Esophagus squamous epithelium (tissue), 4 donors: ENCODE measurements around the gene CLDN6.

Experiments
- POLR2A ChIP-seq, 4 donors: fragments of 450-650 bp; IDR thresholded peaks; one replicate each; pipeline ENCODE4 v1.6.1; 2017; ENCODE audit warnings: antibody characterized with exemption in 4 of 4, mild to moderate bottlenecking in 4 of 4, moderate library complexity in 3 of 4
- TF ChIP-seq, protein P1 (sequence below), 6 experiments: fragments of 450-650 bp in 4 of 6; fragments of 200-600 bp in 2 of 6; sonication (generic) in 2 of 6; IDR thresholded peaks; one replicate each; pipeline ENCODE4 v1.5.1; 2016 to 2019; ENCODE audit warnings: antibody characterized with exemption in 6 of 6, mild to moderate bottlenecking in 4 of 6, moderate library complexity in 4 of 6

DNA sequence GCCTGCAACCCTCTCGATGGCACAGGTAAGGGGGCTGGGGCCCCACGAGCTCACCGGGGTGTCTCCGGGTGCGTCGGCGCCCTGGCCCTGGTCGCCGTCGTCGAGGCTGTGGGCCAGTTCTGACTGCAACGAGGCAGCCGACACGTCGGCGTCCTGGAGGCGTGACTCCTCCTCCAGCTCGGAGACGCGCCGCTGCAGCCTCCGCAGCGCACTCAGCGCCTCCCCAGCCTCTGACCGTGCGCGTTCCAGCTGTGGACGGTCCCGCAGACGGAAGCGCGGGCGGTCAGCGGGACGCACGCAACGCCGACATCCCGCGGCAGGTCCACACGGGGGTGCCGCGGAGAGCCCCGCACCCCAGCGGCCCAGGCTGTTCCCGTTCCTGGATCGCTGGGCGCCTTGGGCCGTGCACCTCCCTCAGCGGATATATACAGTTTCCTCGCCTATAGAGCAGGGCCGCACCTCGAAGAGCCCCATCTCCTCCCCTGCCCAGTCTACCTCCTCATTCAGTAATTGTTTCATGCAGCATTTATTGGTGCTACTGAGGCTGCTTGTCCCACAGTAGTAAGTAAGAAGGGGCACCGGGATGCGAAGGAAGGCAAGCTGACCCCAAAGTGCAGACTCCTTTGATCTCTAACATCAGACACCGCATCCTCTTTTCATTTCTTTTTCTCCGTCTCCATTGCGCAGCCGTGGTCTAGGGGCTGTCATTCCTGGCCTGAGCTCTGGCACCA is 11.7 kb upstream of the CLDN6 start:
- TF ChIP-seq, protein P1, sequence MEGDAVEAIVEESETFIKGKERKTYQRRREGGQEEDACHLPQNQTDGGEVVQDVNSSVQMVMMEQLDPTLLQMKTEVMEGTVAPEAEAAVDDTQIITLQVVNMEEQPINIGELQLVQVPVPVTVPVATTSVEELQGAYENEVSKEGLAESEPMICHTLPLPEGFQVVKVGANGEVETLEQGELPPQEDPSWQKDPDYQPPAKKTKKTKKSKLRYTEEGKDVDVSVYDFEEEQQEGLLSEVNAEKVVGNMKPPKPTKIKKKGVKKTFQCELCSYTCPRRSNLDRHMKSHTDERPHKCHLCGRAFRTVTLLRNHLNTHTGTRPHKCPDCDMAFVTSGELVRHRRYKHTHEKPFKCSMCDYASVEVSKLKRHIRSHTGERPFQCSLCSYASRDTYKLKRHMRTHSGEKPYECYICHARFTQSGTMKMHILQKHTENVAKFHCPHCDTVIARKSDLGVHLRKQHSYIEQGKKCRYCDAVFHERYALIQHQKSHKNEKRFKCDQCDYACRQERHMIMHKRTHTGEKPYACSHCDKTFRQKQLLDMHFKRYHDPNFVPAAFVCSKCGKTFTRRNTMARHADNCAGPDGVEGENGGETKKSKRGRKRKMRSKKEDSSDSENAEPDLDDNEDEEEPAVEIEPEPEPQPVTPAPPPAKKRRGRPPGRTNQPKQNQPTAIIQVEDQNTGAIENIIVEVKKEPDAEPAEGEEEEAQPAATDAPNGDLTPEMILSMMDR (IDR thresholded peaks at IDR 0.05), result no peak
- TF ChIP-seq POLR2A (IDR thresholded peaks at IDR 0.05), result no peak
